ENCODE results near the gene CMC1. TPM values are rescaled to one million over a fixed set of nuclear protein-coding genes. Genes with fewer than 3 reads are reported as not detected.

CMC1 gene
- total RNA-seq, 2 donors from 2014 or later, result 20.5 to 56.8 TPM

Other genes starting within 250 kb of the CMC1 start
- gene ZCWPW2, start 107.1 kb downstream of the CMC1 start, total RNA-seq, result under 1 TPM in 1 of 2 donors, not detected in 1; 0.24 TPM
- gene AZI2, start 107.2 kb downstream of the CMC1 start, total RNA-seq, result 10 to 100 TPM; 50.1 to 71.3 TPM

Data from natural killer cell treated with Interleukin-12 subunit alpha and Interleukin-12 subunit beta and Interleukin-15 and Interleukin-18, amount 100 ng/mL, for 72 hours (primary cell).